HG03575 (cell line): Measurements from ENCODE around the gene IL12B.
"Not testable (repeated sequence)": the region's sequence is repeated elsewhere in the genome, so short reads cannot be mapped to it uniquely, and the experiment has no call there.

Source experiments
- ATAC-seq: cut with Tn5 transposase; IDR thresholded peaks from one replicate; pipeline ENCODE4 v1.9.1; 2021; ENCODE audit not compliant: unreplicated experiment, insufficient number of reproducible peaks, low FRiP score; ENCODE audit errors: extremely low read depth

IL12B gene

GRCh38 chr5:159330131-159330800, at the start of gene IL12B:
IL12B (minus strand) TSS chr5:159330487; CDS start chr5:159326782, 3,705 bp downstream.
- no peak for ATAC-seq

GRCh38 chr5:159377653-159378052, 47.4 kb upstream of the IL12B start:
- ATAC-seq = no peak

- ATAC-seq = not testable (repeated sequence)
These were observed 37.6 kb upstream of the IL12B start for GRCh38 chr5:159367866-159368265.

GRCh38 chr5:159366776-159367175, 36.5 kb upstream of the IL12B start:
- ATAC-seq = not testable (repeated sequence)

GRCh38 chr5:159362220-159362619, 31.9 kb upstream of the IL12B start:
- ATAC-seq = no peak

- ATAC-seq = not testable (repeated sequence)
These were observed 29.6 kb upstream of the IL12B start for GRCh38 chr5:159359871-159360270.

GRCh38 chr5:159359408-159359807, 29.1 kb upstream of the IL12B start:
- no peak for ATAC-seq

- no peak for ATAC-seq
These were observed 23.5 kb upstream of the IL12B start for GRCh38 chr5:159353661-159354252.

- ATAC-seq = not testable (repeated sequence)
These were observed 20.4 kb upstream of the IL12B start for GRCh38 chr5:159350644-159351043.

GRCh38 chr5:159350216-159350615, 19.9 kb upstream of the IL12B start:
- ATAC-seq = not testable (repeated sequence)

GRCh38 chr5:159345861-159346260, 15.6 kb upstream of the IL12B start:
- no peak for ATAC-seq

- no peak for ATAC-seq
These were observed 15.0 kb upstream of the IL12B start for GRCh38 chr5:159345336-159345735.

GRCh38 chr5:159343295-159344094, 13.2 kb upstream of the IL12B start:
- no peak for ATAC-seq

GRCh38 chr5:159342840-159343239, 12.6 kb upstream of the IL12B start:
- ATAC-seq = no peak

GRCh38 chr5:159341906-159342310, 11.6 kb upstream of the IL12B start:
- ATAC-seq = no peak

GRCh38 chr5:159341145-159341544, 10.9 kb upstream of the IL12B start:
- no peak for ATAC-seq

- no peak for ATAC-seq
These were observed 10.2 kb upstream of the IL12B start for GRCh38 chr5:159340511-159340910.

GRCh38 chr5:159339460-159339859, 9.2 kb upstream of the IL12B start:
- ATAC-seq = no peak

- no peak for ATAC-seq
These were observed 7.8 kb upstream of the IL12B start for GRCh38 chr5:159338118-159338517.
